Right lobe of liver (tissue), 6 donors: Measurements from ENCODE around the gene SETX. TPM values are rescaled to one million over a fixed set of nuclear protein-coding genes. Genes with fewer than 3 reads are reported as not detected.

ENCODE experiments used
- ATAC-seq, 4 donors: fragments of 200-7000 bp; cut with Tn5 transposase; one replicate each; pipeline ENCODE4 v1.9.1; 2020; ENCODE audit warnings: mild to moderate bottlenecking in 4 of 4, moderate library complexity in 4 of 4
- DNase-seq, 3 donors: peaks; one replicate each; pipeline ENCODE4 v3.0.0-alpha.2; 2020
- H3K27ac ChIP-seq, 3 donors: fragments of 200-600 bp; one replicate each; pipeline ENCODE4 v1.8.0; 2022
- H3K27me3 ChIP-seq, 2 donors: fragments of 200-600 bp; one replicate each; pipeline ENCODE4 v1.8.0; 2022
- H3K36me3 ChIP-seq, 4 donors: fragments of 200-600 bp; sonication (generic) in 1 of 4; one replicate each; pipeline versions ENCODE4 v1.5.1 to v1.8.0; 2017 to 2022; ENCODE audit warnings: control low read depth in 1 of 4
- H3K4me1 ChIP-seq, 4 donors: fragments of 200-600 bp; sonication (generic) in 1 of 4; one replicate each; pipeline versions ENCODE4 v1.5.1 to v1.8.0; 2017 to 2022; ENCODE audit warnings: control low read depth in 1 of 4
- H3K4me3 ChIP-seq, 3 donors: fragments of 200-600 bp; one replicate each; pipeline ENCODE4 v1.8.0; 2022
- H3K9me3 ChIP-seq, 4 donors: fragments of 200-600 bp; sonication (generic) in 1 of 4; one replicate each; pipeline versions ENCODE4 v1.5.1 to v1.8.0; 2017 to 2022; ENCODE audit warnings: control low read depth in 1 of 4
- CTCF ChIP-seq, 4 donors: fragments of 200-600 bp in 3 of 4; fragments of 450-650 bp in 1 of 4; IDR thresholded peaks; one replicate each; pipeline versions ENCODE4 v1.5.1 to v1.8.0; 2016 to 2022; ENCODE audit warnings: antibody characterized with exemption in 4 of 4, mild to moderate bottlenecking in 2 of 4
- POLR2A ChIP-seq: fragments of 450-650 bp; IDR thresholded peaks from one replicate; pipeline ENCODE4 v1.6.1; 2017; ENCODE audit warnings: antibody characterized with exemption, mild to moderate bottlenecking
- WGBS: methylation state at CpG from one replicate; pipeline ENCODE4 v1.1.6; 2018; ENCODE audit warnings: low coverage, low lambda C conversion rate; ENCODE audit not compliant: insufficient coverage; ENCODE audit errors: missing lambda C conversion rate; 5-methylcytosine and 5-hydroxymethylcytosine counted together
- intact Hi-C, 2 donors: fragments of 100-400 bp; cut with DNase I; formaldehyde crosslinking; loops; one replicate each; pipeline versions ENCODE4 v1.11.2 to v1.14.1; 2022
- total RNA-seq, 6 experiments: library from RNA; depleted of rRNA in 2 of 6; stranded (reverse); fragments of >200 nt in 2 of 6; fragmentation: NEBNext Ultra II Directional in 3 of 6; extraction: Animal tissue kit (Norgen Biotek cat#: 25700) in 3 of 6; gene quantifications; one replicate each; pipeline versions ENCODE4 v1.1.0 to v1.2.4, GENCODE V29; 2016 to 2023
- donor health status: DM: no; HTN: yes; CAD: no.
- donor health status: DM: no; HTN: no; CAD: no.
- donor health status: DM: no; HTN: no; CAD: no.
- donor health status: DM: no; HTN: yes; CAD: no.
- donor health status: DM: no; HTN: yes; CAD: no.

SETX gene
- total RNA-seq, 6 experiments from 2014 or later, result 17.4 to 28.8 (median 25.0) TPM

DNA sequence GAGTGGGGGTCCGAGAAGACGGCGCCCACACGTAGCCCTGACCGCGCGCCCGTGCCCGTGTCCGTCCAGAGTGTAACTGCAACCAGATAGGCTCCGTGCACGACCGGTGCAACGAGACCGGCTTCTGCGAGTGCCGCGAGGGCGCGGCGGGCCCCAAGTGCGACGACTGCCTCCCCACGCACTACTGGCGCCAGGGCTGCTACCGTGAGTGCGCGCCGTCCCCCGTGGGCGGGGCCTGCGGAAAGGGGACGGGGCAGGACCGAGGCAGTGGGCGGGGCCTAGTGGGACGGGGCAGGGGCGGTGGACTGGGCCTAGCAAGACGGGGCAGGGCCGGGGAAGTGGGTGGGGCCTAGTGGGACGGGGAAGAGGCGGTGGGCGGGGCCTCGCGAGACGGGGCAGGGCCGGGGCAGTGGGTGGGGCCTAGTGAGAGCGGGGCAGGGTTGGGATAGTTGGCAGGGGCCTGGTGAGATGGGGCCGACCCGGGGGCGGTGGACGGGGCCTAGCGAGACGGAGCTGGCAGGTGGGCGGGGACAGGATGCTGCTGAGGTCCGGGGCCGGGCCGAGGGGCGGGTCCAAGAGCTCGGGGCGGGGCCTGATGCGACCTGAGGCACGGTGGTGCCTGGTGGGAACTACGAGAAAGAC, 113.8 kb downstream of the SETX start:
- no peak overlapping the region for H3K27ac ChIP-seq
- no peaks in the 10 kb centered on the region for H3K9me3 ChIP-seq
- peaks cover 0 to 6% (median 0%) of the 10 kb centered on the region in 4 donors for H3K4me1 ChIP-seq
- H3K27me3 ChIP-seq, result no peaks in the 10 kb centered on the region
- peak overlapping the region; percentile 46 to 53 (median 46) for H3K4me3 ChIP-seq
- TF ChIP-seq CTCF (IDR thresholded peaks at IDR 0.05), result no peak
- TF ChIP-seq POLR2A, result peak; percentile 14
- 4% methylated on average over 31 of the region's 63 CpGs for WGBS
- no peaks in the 10 kb centered on the region for H3K36me3 ChIP-seq
- intact Hi-C loops, result no loop called here
- peak; percentile 92 to 93 (median 92) for ATAC-seq
- peak; percentile 94 to 98 (median 98) for DNase-seq

GRCh38 chr9:132239999-132240840, 114.6 kb downstream of the SETX start:
- no peaks in the 10 kb centered on the region for H3K9me3 ChIP-seq
- H3K4me1 ChIP-seq, result peaks cover 0 to 6% (median 0%) of the 10 kb centered on the region in 4 donors
- H3K36me3 ChIP-seq, result no peaks in the 10 kb centered on the region
- no peaks in the 10 kb centered on the region for H3K27me3 ChIP-seq
- ATAC-seq, result no peak
- no peak for DNase-seq
- WGBS, result 46% methylated on average over 10 of the region's 21 CpGs
- H3K4me3 ChIP-seq, result peak overlapping the region in 1 of 3 donors; percentile 10
- TF ChIP-seq CTCF (IDR thresholded peaks at IDR 0.05) (no peak), POLR2A (no peak)
- intact Hi-C loops, result loop anchor here (5.0 to 10.0 kb wide), 2 partner anchors 65 to 478 kb away; no protein-coding TSS in a partner anchor
- no peak overlapping the region for H3K27ac ChIP-seq

- 20% methylated on average over 1 of the region's 3 CpGs for WGBS
- Histone ChIP-seq H3K4me3 (no peak overlapping the region), H3K27me3 (no peaks in the 10 kb centered on the region), H3K4me1 (peaks cover 0 to 6% (median 0%) of the 10 kb centered on the region in 4 donors), H3K9me3 (no peaks in the 10 kb centered on the region), H3K36me3 (no peaks in the 10 kb centered on the region), H3K27ac (no peak overlapping the region)
- ATAC-seq (no peak), DNase-seq (no peak)
- intact Hi-C loops, result loop anchor here (5.0 to 10.0 kb wide), 2 partner anchors 65 to 477 kb away; no protein-coding TSS in a partner anchor
- no peak for TF ChIP-seq CTCF (IDR thresholded peaks at IDR 0.05)
- no peak for TF ChIP-seq POLR2A
These were observed 115.3 kb downstream of the SETX start for GRCh38 chr9:132239518-132239917.

GRCh38 chr9:132238992-132239391, 115.8 kb downstream of the SETX start:
- intact Hi-C loops, result loop anchor here (5.0 to 10.0 kb wide), 2 partner anchors 64 to 477 kb away; no protein-coding TSS in a partner anchor
- H3K36me3 ChIP-seq, result no peaks in the 10 kb centered on the region
- no peak for TF ChIP-seq CTCF (IDR thresholded peaks at IDR 0.05)
- 64% methylated on average over 5 of the region's 19 CpGs for WGBS
- no peaks in the 10 kb centered on the region for H3K27me3 ChIP-seq
- ATAC-seq (no peak), DNase-seq (no peak)
- H3K27ac ChIP-seq, result no peak overlapping the region
- H3K4me1 ChIP-seq, result peaks cover 0 to 6% (median 0%) of the 10 kb centered on the region in 4 donors
- no peaks in the 10 kb centered on the region for H3K9me3 ChIP-seq
- no peak overlapping the region for H3K4me3 ChIP-seq
